Measurements from ENCODE around the gene ILF2.

ILF2 gene

DNA sequence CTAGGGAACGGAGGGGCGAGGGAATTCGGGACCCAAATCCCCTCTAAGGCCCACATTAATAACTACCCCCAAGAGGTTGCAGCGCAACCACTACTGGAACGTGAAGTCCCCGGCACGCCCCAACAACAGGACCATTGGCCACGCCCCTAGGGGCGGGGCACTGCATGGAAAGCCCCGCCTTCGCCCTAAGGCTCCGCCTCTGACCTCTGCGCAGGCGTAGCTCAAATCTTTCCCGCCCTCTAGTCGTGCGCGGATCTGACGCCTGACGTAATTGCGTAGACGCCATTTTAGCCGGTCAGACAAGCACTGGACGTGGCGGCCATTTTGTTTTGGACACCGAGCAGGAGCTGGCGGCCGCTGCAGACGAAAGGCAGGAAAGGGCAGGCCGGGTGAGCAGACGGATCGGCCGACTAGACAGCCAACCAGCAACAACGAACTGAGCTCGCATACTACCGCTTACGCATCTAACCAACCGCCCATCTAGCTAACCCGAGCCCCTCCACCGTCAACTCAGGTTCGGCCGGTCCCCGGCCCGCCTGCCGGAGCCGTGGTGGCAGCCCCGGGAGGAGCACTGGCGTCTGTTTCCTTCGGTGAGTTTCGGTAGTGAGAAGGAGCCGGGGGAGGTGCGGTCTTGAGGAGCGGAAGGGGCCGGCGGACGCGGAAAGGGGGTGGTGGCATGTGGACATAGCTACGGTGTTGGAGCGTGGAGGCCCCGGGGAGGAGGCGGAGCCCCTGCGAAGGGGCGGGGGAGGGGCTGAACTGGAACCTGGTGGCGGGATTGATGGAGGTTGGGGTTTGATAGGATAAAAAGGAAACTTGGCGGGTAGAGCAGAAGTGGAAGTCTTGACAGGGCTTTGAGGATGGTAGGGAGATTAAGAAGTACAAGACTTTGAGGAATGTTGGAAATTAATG lies 36.8 kb downstream of the ILF2 start, which contains the start of gene CHTOP:
TSS of gene CHTOP (plus strand) at position 313 of the 912 bp plus-strand sequence. CDS start 2,523 bp downstream, outside the sequence.
- TF ChIP-seq, protein P1, sequence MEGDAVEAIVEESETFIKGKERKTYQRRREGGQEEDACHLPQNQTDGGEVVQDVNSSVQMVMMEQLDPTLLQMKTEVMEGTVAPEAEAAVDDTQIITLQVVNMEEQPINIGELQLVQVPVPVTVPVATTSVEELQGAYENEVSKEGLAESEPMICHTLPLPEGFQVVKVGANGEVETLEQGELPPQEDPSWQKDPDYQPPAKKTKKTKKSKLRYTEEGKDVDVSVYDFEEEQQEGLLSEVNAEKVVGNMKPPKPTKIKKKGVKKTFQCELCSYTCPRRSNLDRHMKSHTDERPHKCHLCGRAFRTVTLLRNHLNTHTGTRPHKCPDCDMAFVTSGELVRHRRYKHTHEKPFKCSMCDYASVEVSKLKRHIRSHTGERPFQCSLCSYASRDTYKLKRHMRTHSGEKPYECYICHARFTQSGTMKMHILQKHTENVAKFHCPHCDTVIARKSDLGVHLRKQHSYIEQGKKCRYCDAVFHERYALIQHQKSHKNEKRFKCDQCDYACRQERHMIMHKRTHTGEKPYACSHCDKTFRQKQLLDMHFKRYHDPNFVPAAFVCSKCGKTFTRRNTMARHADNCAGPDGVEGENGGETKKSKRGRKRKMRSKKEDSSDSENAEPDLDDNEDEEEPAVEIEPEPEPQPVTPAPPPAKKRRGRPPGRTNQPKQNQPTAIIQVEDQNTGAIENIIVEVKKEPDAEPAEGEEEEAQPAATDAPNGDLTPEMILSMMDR (IDR thresholded peaks at IDR 0.05; ENCODE audit: low read depth, low read length, missing control alignments) = no peak
- peak within 1 kb of the TSS; percentile 94 for H3K4me3 ChIP-seq (replicated peaks; ENCODE audit: low read depth, low read length)
- DNase-seq (ENCODE audit: extremely low read depth, low read depth) = peak; percentile 98

DNA sequence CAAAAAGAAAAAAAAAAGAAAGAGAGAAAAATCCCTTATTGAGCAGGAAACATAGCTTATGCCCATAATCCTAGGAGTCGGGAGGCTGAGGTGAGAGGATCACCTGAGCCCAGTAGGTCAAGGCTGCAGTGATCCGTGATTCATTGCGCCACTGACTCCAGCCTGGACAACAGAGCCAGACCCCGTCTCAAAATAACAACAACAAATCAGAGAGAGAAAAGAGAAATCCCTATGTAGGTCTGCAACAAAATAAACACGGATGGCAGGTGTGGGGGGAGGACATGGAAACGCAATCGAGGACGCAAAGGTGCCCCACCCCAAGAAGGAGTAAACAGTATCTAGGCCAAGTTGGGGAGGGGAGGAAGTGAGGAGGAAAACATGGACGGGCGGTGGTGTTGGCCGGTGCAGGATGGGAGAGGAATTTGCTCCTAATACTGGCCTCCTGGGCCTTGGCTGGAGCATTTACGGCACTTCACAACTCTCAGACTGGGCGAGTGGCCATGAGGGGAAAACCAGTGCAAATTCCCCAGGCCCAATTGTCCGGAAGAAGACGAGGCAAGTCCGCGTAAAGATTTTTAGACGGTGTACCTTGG lies 37.5 kb downstream of the ILF2 start:
- TF ChIP-seq, protein P1 (IDR thresholded peaks at IDR 0.05; ENCODE audit: low read depth, low read length, missing control alignments) = no peak
- DNase-seq (ENCODE audit: extremely low read depth, low read depth) = no peak
- H3K4me3 ChIP-seq (replicated peaks; ENCODE audit: low read depth, low read length) = peak overlapping the region; percentile 94

DNA sequence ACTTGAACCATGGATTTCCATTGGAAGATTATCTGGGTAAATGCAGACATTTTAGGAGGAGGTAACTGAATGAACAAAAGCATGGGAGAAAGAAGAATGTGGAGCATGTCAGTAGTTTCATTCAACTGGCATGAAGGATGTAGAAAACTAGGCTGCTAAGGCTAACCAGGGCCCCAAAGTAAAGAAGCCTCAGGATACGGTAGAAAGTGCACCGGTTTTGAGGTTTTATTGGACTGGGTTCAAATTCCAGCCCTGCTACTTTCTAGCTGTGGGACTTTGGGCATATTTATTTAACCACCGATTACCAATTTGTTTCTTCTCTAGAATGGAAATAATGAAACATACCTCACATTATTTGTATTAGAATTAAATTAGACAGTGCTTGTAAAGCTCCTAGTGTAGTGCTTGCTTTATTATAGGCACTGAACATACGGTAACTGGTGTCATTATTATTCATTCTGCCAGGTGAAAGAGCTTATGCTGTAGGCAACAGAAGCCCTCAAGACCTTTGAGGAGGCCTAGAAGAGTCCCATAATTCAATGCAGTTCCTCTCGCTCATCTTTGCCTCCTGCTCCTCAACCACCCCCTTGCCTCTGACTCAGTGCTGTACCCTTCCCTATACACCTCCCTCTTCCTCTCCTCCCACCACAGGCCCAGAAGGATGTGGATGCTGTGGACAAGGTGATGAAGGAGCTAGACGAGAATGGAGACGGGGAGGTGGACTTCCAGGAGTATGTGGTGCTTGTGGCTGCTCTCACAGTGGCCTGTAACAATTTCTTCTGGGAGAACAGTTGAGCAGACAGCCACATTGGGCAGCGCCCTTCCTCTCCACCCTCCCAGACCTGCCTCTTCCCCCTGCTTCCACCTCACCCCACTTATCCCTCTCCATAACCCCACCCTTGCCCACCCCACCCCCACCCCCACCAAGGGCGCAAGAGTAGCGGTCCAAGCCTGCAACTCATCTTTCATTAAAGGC lies 39.5 kb downstream of the ILF2 start:
- TF ChIP-seq, protein P1 (IDR thresholded peaks at IDR 0.05; ENCODE audit: low read depth, low read length, missing control alignments) = no peak

DNA sequence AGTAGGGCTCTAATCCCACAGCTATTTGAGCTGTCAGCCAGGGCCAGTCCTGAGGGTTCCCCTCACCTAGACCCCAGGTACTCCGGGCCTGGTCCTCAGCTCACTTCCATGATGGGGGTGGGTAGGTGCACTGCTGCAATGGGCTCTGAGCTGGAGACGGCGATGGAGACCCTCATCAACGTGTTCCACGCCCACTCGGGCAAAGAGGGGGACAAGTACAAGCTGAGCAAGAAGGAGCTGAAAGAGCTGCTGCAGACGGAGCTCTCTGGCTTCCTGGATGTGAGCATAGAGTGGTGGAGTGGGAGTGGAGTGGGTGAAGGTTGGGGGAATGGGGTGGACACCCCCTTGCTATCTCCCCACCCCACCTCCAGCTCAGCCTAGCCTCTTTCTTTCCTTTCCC lies 40.4 kb downstream of the ILF2 start:
- TF ChIP-seq, protein P1 (IDR thresholded peaks at IDR 0.05; ENCODE audit: low read depth, low read length, missing control alignments) = no peak
- DNase-seq (ENCODE audit: extremely low read depth, low read depth) = no peak
- no peak overlapping the region for H3K4me3 ChIP-seq (replicated peaks; ENCODE audit: low read depth, low read length)

More for the DNA sequence above, 39.5 kb downstream of the ILF2 start:
- no peak overlapping the region for H3K4me3 ChIP-seq (replicated peaks; ENCODE audit: low read depth, low read length)
- no peak for DNase-seq (ENCODE audit: extremely low read depth, low read depth)

DNA sequence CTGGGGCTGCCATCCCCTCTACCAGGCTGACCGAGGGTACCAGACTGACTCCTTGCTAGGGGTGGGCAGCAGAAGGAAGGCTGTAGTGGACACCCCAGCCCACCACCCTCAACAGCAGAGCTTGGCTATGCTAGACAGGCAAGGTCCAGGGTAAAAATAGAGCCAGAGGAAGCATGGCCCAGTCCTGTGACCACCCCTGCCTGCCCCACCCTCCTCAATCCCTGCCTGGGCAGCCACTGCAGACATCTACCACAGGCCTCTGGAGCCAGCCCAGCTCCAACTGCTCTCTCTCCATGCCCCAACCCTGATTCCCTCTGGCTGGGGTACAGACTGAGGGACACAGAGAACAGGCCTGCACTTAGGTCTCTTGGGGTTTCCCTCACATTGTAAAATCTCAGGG lies 40.8 kb downstream of the ILF2 start:
- no peak overlapping the region for H3K4me3 ChIP-seq (replicated peaks; ENCODE audit: low read depth, low read length)
- DNase-seq (ENCODE audit: extremely low read depth, low read depth) = no peak
- TF ChIP-seq, protein P1 (IDR thresholded peaks at IDR 0.05; ENCODE audit: low read depth, low read length, missing control alignments) = no peak

DNA sequence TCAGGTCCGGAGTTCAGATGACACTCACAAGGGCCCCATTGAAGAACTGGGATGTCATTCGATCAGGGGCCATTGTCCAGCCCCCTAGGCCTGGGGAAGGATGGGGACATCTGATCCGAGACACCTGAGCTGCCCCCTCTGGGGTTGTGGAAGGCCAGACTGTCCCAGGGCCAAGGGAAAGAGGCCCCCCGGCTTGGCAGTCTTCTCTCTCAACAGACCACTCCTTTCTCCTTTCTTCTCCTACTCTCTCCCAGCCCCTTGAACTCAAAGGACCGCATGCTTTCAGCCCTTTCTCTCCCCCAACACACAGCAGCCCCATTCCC lies 41.5 kb downstream of the ILF2 start:
- no peak for DNase-seq (ENCODE audit: extremely low read depth, low read depth)
- no peak overlapping the region for H3K4me3 ChIP-seq (replicated peaks; ENCODE audit: low read depth, low read length)
- TF ChIP-seq, protein P1 (IDR thresholded peaks at IDR 0.05; ENCODE audit: low read depth, low read length, missing control alignments) = no peak

All from HFF-Myc (cell line).